LNCAP (cell line): Measurements from ENCODE around the gene TTC32.

Experiments
- TF ChIP-seq, protein P1 (sequence below): fragments of 450-650 bp; IDR thresholded peaks from 2 replicates; pipeline ENCODE4 v1.5.1; 2017; ENCODE audit warnings: mild to moderate bottlenecking

Gene TTC32

GRCh38 chr2:19902216-19902740, 495 bp upstream of the TTC32 start:
- TF ChIP-seq, protein P1, sequence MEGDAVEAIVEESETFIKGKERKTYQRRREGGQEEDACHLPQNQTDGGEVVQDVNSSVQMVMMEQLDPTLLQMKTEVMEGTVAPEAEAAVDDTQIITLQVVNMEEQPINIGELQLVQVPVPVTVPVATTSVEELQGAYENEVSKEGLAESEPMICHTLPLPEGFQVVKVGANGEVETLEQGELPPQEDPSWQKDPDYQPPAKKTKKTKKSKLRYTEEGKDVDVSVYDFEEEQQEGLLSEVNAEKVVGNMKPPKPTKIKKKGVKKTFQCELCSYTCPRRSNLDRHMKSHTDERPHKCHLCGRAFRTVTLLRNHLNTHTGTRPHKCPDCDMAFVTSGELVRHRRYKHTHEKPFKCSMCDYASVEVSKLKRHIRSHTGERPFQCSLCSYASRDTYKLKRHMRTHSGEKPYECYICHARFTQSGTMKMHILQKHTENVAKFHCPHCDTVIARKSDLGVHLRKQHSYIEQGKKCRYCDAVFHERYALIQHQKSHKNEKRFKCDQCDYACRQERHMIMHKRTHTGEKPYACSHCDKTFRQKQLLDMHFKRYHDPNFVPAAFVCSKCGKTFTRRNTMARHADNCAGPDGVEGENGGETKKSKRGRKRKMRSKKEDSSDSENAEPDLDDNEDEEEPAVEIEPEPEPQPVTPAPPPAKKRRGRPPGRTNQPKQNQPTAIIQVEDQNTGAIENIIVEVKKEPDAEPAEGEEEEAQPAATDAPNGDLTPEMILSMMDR, result no peak

- TF ChIP-seq, protein P1, result no peak
Measured at GRCh38 chr2:19900931-19901441, 797 bp downstream of the TTC32 start.

DNA sequence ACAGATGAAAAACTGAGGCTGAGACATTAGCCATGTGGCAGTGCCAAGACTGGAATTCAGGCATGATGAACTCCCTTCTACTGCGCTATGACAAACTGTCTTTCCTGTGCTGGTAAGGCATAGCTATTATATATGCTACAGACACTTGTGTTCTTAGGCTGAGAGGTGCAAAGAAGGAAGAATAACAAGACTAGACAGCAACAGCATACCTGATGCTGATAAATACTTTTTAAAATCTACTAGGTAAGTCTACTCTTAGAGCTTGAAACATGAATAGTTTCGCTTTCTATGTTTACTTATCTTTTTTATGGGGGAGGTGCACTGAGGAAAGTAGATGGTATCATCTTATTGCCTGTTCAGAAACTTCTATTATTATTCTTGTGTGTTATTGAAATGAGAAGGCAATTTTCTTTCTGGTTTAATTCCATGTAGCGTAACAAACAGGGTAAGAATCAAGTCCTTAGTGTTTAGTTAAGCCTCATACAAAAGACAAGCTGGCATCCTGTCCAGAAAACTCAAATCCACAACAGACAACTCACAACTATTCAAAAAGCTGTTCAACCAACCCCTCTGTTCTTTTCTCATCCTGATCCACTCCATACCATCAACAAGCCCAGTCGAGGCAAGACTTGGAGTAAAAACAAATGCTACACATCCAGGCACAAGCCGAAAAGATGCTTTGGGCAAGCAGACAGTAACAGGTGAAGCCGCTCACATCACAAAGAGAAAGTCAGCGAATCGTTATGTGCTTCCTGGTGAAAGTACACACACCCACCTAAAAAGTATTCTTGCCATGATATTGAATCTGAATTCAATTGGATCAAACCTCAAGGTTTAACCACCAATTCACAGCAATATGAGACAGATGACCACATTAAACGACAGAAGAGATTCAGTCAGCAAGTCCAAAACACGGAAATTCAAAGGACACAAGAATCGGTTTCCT, 1.5 kb downstream of the TTC32 start:
- TF ChIP-seq, protein P1, result no peak

DNA sequence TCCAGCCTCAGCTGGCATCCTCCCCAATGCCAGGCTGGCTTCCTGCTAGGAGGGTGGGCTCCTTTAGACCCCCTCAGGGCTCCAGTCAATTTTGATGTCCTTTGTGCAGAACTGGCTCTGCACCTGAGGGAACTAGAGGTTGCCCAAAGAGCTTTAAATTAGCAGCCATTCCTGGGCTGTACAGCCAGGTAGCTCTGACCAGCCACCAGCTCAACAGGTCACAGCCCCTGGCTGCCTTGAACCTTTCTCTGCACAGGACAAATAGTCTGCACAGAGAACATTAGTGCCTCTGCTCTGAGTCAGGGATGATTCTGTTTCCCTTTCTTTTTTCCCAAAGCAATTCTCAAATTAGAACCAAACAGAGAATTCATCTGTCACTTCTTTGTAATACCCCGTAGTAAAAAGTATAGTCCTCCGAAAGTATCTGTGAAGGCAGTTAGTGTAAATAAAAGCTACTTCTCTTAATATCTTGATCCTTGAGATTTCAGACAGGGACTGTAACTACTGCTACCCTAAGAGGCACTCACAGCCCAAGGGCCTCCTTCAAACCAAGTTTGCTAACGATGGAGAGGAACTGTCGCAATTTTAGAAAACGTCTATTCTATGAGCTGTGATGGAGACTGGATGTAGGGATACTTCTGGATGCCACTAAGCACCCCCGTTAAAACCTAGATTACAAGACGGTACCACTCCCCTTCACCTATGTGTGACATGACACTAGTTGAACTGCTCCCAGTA, 3.0 kb downstream of the TTC32 start:
- TF ChIP-seq, protein P1, result no peak

DNA sequence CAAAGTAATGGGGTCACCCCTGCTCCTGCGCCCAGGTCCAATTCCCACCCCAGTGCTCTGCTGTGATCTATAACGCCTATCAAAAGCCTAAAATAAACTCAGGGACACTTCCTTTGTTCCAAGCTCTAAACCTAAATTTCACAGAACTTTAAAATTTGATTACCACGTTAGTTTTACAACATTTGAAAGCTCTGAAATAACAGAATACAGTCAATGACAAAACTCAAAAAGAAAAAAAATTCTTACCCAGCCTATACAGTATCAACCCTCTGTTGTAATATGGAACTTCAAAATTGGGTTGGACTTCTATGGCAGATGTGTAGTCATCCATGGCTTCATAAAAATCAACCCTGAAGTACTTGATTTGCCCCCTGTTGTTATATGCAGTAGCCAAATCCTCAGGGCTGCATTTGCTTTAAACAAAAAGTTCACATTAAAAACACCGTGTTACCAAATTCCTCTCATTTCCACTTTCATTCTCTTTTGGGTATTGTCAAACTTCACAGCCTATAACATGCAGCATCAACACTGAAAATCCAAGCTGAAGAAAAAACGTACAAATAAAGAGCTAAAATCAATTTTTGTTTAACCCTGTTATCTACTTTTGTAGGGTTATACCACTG, 4.0 kb downstream of the TTC32 start:
- TF ChIP-seq, protein P1, result no peak

DNA sequence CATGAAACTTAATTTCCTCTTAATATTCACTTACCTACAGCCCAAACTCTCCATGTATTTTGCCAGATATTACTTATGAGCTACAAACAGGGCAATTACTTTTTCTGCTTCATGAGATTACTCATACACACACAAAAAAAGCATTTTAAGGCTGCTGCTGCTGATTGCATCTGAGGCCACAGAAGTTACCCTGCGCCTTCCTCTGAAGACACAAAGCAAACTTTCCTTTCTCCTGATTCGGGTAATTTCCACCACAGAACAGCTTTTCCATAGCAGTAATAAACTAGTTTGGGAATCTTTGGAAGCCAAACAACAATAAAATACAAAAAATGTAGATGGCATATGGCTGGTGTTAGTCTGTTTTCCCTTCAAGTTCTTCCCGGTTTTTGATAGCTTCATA, 6.2 kb downstream of the TTC32 start:
- TF ChIP-seq, protein P1, result no peak
